Heart left ventricle (tissue), 13 donors: ENCODE results near the gene ABR.

Experiments used
- POLR2A ChIP-seq, 2 donors: fragments of 450-650 bp; IDR thresholded peaks; one replicate each; pipeline ENCODE4 v1.6.1; 2017; ENCODE audit warnings: antibody characterized with exemption in 2 of 2, mild to moderate bottlenecking in 2 of 2, moderate library complexity in 2 of 2
- TF ChIP-seq, protein P1 (sequence below), 12 donors: fragments of 200-600 bp; sonication (generic) in 4 of 12; IDR thresholded peaks; one replicate each; pipeline versions ENCODE4 v1.5.0 to v1.8.0; 2018 to 2022; ENCODE audit warnings: antibody characterized with exemption in 12 of 12, mild to moderate bottlenecking in 5 of 12
- donor health status: ischemic (EF 13 %, LVEDD 7.1; RV severe dilation, severe dysfunction).
- donor health status: DM: no; HTN: yes; CAD: no.
- donor health status: DM: no; HTN: no; CAD: no.
- donor health status: ischemic (EF 25% LVEDD 6.9; RV normal size, moderate dysfunction).
- donor health status: ischemic (EF 25% LVEDD 5.7; RV mildly dilated, moderate dysfunction).
- donor health status: ischemic (EF 35%, LVEDD 5.7; RV mildly dilated, moderate dysfunction).
- donor health status: nonischemic (EF 11% LVEDD 7.7; RV severe dilation, severe dysfunction).
- donor health status: DM: yes; HTN: yes; CAD: no.
- donor health status: PGD.
- donor health status: ischemic (EF 29% LVEDD 5.4; RV normal size, mild dysfunction).
- donor health status: nonischemic (EF 23%, LVEDD 6.1; RV moderate dilation, normal function).

DNA sequence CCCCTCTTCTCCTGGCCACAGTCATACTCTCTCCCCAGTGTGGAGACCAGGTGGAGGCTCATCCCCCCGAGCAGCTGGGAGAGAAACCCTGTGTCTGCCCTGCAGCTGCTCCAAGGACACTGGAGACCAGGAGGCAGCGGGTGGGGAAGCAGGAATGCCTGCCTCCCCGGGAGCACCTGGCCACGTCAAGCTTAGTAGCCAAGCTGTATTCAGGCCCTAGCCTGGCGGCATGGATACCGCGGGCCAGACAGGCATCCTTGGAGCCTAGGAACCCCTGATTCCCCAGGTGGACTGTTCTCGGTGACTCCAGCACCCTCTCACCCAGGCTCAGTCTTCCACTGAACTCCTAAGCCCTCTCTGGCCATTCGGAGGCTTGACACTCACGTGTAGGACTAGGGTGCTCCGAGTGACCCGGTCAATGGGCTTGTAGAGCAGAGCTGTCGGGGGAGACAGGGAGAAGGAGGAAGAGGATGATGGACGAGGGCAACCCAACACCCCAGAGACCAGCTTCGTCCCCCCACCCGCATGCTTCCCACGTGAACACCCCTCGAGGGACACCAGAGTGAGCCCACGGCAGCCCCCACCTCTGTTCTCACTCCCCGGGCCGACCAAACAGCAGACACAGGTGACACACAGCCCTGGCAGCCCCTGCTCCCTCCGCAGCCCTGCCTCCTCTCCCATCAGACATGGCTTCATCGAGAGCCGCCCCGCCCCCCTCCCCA lies 106.4 kb downstream of the ABR start:
- TF ChIP-seq, protein P1, sequence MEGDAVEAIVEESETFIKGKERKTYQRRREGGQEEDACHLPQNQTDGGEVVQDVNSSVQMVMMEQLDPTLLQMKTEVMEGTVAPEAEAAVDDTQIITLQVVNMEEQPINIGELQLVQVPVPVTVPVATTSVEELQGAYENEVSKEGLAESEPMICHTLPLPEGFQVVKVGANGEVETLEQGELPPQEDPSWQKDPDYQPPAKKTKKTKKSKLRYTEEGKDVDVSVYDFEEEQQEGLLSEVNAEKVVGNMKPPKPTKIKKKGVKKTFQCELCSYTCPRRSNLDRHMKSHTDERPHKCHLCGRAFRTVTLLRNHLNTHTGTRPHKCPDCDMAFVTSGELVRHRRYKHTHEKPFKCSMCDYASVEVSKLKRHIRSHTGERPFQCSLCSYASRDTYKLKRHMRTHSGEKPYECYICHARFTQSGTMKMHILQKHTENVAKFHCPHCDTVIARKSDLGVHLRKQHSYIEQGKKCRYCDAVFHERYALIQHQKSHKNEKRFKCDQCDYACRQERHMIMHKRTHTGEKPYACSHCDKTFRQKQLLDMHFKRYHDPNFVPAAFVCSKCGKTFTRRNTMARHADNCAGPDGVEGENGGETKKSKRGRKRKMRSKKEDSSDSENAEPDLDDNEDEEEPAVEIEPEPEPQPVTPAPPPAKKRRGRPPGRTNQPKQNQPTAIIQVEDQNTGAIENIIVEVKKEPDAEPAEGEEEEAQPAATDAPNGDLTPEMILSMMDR (IDR thresholded peaks at IDR 0.05) = no peak
- TF ChIP-seq POLR2A (IDR thresholded peaks at IDR 0.05) = no peak
